Glomerular endothelial cell (primary cell): Measurements from ENCODE around the gene THAP7. TPM values are rescaled to one million over a fixed set of nuclear protein-coding genes. Genes with fewer than 3 reads are reported as not detected.
"Not testable (repeated sequence)": the region's sequence is repeated elsewhere in the genome, so short reads cannot be mapped to it uniquely, and the experiment has no call there.

Experiments used
- DNase-seq: peaks from one replicate; pipeline ENCODE4 v3.0.0-alpha.2; 2011; ENCODE audit warnings: low read depth, low spot score; ENCODE audit errors: extremely low read depth
- total RNA-seq: library from RNA; depleted of rRNA; stranded (reverse); fragments of >200 nt; gene quantifications from 2 replicates; pipeline ENCODE4 v1.2.3, GENCODE V29; 2015

THAP7 gene
- total RNA-seq, 1 donor from 2014 or later: 19.7 TPM

DNA sequence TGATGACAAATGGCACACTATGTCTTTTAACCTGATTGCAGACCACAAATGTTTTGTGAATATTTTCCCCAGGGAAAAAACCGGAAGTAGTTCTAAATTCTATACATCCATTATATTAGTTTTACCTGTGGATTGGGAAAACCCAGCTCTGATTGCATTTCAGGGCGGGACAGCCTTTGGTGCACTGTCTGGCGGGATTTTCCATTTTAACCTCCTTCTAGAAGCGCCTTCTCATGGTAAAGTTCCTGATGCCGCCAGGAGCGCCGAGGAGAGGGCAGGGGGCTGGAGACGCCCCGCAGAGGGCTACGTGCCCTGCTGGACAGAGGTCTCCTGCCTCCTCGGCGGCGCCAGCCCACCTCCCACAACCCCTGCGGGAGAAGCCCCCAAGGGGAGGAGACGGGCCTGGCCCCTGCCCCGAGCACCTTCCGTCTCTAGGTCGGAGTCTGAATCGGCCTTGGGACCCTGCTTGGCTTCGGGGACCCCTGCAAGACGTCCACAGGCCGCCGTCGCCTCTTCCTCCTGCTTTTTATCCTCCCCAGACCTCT is 11.8 kb upstream of the THAP7 start:
- no peak for DNase-seq

- no peak for DNase-seq
Observed at GRCh38 chr22:21012446-21013407, 10.8 kb upstream of the THAP7 start.

DNA sequence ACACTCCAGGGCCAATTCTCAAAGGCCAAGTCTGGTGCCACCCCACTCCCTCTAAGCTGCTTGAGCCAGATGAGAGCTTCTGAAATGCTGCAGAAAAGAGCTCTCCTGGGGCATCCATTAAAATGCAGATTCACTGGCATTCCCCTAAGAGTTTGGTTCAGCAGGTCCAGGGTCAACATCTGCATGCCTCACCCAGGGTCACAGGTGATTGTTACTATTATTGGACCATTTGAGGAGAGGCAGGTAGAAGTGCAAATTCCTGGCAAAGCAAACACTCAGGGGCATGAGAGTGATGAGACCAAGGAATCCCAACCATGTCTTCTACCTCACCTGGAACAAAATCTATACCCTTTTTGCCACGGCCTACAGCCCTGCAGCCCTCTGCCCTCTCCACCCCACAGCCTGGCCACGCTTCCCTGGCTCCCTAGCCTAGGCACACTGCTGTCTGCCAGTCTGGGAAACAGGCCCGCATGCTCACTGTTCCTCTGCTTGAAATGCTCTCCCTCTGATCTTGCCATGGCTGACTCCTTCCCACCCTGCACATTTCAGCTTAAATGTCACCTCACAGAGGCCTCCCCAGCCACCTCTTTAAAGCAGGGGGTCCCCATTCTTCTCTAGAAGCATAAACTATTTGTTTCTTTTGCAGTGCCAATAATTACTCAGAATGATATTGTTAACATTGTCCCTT is 8.7 kb upstream of the THAP7 start:
- DNase-seq: no peak

DNA sequence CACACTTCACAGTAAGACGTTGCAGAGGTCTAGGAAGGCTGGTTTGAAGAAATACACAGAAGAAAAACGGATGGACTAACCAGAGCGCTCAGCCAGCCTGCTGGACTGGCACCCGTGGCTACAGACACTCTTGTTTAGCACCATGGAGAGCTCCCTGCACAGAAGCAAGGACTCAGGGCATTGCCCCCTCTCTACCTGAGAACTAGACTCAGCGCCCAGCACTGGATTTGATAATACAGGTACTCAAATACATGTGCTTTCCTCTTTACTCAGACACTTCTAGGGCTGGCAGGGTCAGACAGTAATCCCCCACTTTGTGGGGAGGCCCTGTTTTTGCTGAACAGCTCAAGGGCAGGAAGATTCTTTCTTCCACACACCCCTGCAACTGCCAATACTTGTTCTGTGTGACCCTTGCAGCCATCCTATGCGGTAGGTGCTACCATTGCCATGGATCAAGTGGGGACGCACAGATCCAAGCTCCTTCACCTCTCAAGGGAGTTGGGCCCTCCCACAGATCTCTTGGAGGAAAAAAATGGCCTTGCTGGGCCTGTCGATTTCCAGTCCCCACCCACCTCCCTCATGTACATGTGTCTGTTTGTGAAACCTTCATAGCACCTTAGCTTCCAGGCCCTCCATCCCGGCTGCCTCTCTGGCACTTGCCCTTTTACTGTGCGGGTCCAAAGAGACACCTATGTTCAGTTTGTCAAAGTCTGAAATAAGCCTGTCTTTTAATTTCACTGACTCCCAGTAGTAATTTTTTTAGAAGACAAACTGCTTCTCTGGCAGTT is 7.9 kb upstream of the THAP7 start:
- DNase-seq: no peak

DNA sequence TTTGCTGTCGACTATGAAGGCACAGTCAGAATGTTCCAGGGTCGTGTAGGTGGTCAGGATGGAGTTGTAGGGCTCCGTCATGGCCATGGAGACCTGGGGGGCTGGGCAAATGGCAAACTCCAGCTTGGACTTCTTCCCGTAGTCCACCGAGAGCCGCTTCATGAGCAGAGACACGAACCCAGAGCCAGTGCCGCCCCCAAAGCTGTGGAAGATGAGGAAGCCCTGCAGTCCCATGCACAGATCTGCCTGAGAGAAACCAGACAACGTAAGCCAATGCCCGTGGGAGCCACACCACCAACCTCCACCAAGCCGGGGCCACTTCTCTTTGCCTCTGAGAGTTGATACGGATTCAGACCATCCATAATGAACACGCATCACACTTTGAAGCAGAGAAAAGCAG is 7.3 kb upstream of the THAP7 start:
- not testable (repeated sequence) for DNase-seq

GRCh38 chr22:21003782-21004181 is 1.9 kb upstream of the THAP7 start:
- DNase-seq: no peak

DNA sequence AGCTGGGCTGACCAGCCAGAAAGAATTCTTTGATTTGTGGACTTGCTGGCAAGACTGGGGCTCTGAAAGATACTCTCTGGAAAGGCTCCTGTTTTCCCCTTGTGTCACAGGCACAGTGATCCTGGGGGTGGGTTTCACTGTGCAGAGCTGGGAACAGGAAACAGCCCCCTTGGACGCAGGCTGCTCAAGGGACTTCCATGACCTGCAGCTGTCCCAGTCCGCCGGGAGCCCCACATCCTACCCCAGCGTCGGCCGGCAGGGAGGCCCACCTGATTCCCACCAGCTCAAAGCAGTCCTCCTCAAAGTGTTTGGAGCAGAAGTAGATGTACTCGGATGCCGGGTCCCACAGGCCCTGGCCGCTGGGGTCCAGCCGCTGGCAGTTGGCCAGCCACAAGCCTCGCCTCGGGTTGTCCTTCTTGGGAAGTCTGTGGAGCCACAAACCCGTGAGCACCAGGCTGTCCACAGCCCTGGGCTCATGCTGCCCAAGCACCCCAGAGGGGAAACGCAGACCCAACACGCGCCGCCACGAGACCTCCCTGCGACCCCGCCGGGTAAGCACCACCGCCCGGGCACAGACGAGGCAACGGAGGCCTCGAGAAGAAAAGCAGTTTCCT is 824 bp downstream of the THAP7 start:
- no peak for DNase-seq

DNA sequence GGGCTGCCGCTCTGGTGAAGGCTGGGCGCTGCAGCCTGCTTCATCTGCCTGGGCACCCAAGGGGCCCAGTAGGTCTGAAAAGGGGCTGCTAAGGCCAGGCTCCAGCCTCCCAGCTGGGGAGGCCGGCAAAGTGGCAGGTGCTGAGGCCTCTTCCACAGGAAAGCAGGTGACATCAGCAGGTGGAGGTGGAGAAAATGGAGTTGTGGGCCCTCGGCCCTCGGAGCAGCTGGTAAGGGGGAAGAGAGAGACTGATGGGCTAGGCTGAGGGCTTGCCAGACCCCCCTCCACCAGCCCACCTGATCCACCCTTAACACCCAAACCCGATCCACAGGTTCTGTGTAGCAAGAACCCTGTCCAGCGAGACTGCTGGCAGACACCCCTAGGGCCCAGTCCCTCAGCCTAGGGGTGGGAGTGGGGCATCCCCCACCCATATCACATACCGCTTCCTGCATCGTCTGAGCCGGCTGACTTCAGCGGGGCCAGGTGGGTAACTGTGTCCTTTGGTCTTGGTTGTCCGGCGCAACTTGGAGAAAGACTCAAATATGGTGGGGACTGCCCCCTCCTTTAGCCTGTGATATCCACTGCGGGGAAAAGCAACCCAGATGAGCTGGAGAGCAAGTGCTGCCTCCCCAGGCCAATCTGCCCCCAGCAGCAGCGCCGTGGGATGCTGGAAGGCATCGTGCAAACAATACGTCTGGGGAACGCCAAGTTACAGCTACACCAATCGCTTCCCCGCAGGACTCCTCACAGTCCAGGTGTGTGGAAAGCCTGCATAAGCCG is 1.5 kb downstream of the THAP7 start:
- DNase-seq: no peak

GRCh38 chr22:20999350-21000206 is 2.3 kb downstream of the THAP7 start:
- DNase-seq: no peak

DNA sequence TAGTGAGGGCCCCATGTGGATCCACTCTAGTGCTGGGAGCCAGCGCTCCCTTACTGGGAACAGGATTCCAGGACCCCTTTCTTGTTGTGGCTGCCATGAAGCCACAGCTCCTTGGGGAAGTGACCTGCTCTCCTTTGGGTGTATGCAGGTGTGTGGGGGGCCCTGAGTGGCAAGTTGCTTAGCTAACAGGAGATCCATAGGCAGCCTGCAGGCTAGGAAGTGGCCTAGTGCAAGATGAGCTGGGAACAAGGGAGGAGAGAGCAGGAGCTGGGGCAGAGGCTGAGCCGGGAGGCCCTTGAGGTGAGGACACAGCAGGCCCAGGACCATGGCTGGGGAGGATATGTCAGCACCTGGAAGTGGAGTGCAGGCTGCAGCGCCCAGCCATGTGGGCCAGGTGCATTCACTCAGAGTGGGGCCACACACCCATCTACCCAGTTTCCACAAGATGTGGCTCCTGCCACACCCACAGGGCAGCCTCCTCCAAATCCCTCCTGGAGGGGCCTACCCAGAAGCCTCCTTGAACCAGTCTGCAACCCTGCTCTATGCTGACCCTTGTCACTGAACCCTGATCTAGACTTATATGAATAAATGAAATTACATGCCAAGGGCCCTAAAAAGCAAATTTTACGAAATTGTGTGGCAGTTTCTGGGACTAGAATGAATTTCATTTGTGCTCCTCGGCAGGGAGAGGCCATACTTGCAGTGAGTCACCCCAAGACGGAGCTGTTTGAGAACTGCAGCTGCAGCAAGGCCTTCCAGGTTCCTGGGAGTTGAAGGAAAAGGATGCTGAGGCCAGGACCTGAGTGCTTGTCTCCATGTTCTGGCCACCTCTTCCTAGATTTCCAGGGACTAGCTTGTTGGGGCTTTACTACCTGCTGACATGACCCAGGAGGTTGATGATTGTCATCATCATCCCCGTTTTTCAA is 3.2 kb downstream of the THAP7 start:
- no peak for DNase-seq

- DNase-seq: no peak
Observed at GRCh38 chr22:20997536-20998257, 4.2 kb downstream of the THAP7 start.

GRCh38 chr22:20996598-20997535 is 5.1 kb downstream of the THAP7 start:
- no peak for DNase-seq

DNA sequence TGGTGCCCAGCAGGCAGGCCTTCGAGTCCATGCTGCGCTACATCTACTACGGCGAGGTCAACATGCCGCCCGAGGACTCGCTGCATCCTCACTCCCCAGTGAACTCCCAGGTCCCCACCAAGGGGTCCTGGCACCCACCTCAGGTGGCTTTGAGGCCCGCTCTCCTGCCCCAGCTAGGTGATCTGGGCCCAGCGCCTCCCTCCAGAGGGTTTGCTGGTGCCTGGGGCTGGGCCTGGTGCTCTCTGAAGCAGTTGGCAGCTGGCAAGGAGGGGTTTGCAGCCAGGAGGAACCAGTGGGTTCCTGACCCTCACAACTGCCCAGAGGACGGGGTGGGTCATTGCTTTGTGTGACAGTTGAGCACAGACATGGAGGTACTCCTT is 5.9 kb downstream of the THAP7 start:
- no peak for DNase-seq

GRCh38 chr22:20995329-20996030 is 6.4 kb downstream of the THAP7 start:
- DNase-seq: no peak

GRCh38 chr22:20994902-20995241 is 7.0 kb downstream of the THAP7 start:
- DNase-seq: no peak
